CD14-positive monocyte (primary cell): ENCODE results near the gene LRP6. TPM values are rescaled to one million over a fixed set of nuclear protein-coding genes. Genes with fewer than 3 reads are reported as not detected.
A peak's percentile ranks its signal among the peaks of the same experiment; 100 is the strongest.

ENCODE experiments used
- DNase-seq, 3 donors: peaks; one replicate each; pipeline ENCODE4 v3.0.0-alpha.2; 2011 to 2022
- H2AFZ ChIP-seq: 2 replicates; pipeline ENCODE4 v1.6.0; 2012; ENCODE audit warnings: mild to moderate bottlenecking, low read depth, low read length, inconsistent platforms; ENCODE audit not compliant: insufficient read depth, poor library complexity, severe bottlenecking
- H3K27ac ChIP-seq, 2 donors: 1 replicate in 1 of 2; 2 replicates in 1 of 2; pipeline ENCODE4 v1.5.1; 2012 to 2013; ENCODE audit warnings: low read length in 2 of 2, control low read depth in 1 of 2, inconsistent platforms in 1 of 2, low read depth in 1 of 2, mild to moderate bottlenecking in 1 of 2
- H3K27me3 ChIP-seq, 2 donors: one replicate each; pipeline versions ENCODE4 v1.6.0 to v1.6.1; 2011 to 2013; ENCODE audit warnings: low read length in 2 of 2; ENCODE audit not compliant: control insufficient read depth in 2 of 2, insufficient read depth in 2 of 2
- H3K36me3 ChIP-seq, 2 donors: replicated peaks in 1 of 2; 1 replicate in 1 of 2; 2 replicates in 1 of 2; pipeline versions ENCODE4 v1.5.1 to v1.6.1; 2012 to 2013; ENCODE audit warnings: low read length in 2 of 2, control low read depth in 1 of 2, inconsistent platforms in 1 of 2, mild to moderate bottlenecking in 1 of 2; ENCODE audit not compliant: insufficient read depth in 2 of 2, control insufficient read depth in 1 of 2
- H3K4me1 ChIP-seq, 2 donors: 1 replicate in 1 of 2; 2 replicates in 1 of 2; pipeline versions ENCODE4 v1.5.1 to v1.6.1; 2012 to 2013; ENCODE audit warnings: low read length in 2 of 2, control low read depth in 1 of 2, inconsistent platforms in 1 of 2, mild to moderate bottlenecking in 1 of 2, moderate library complexity in 1 of 2; ENCODE audit not compliant: insufficient read depth in 2 of 2, control insufficient read depth in 1 of 2
- H3K4me2 ChIP-seq: replicated peaks from 2 replicates; pipeline ENCODE3; 2012; ENCODE audit warnings: low read length, moderate library complexity, mild to moderate bottlenecking; ENCODE audit not compliant: poor library complexity, severe bottlenecking; ENCODE audit errors: extremely low read depth
- H3K4me3 ChIP-seq, 3 experiments: fragments of 200-600 bp in 1 of 3; sonication (generic) in 1 of 3; replicated peaks in 1 of 3; 1 replicate in 2 of 3; 2 replicates in 1 of 3; pipeline ENCODE4 v1.5.1; 2011 to 2013; ENCODE audit warnings: low read length in 3 of 3, mild to moderate bottlenecking in 3 of 3, control low read depth in 2 of 3, low read depth in 2 of 3, inconsistent platforms in 1 of 3, moderate library complexity in 1 of 3
- H3K79me2 ChIP-seq: 2 replicates; pipeline ENCODE4 v1.6.0; 2012; ENCODE audit warnings: mild to moderate bottlenecking, control low read depth, inconsistent platforms, low read length, moderate library complexity; ENCODE audit not compliant: insufficient read depth
- H3K9ac ChIP-seq: 2 replicates; pipeline ENCODE4 v1.6.0; 2017; ENCODE audit warnings: low read length, mild to moderate bottlenecking; ENCODE audit not compliant: insufficient read depth, poor library complexity, severe bottlenecking
- H3K9me3 ChIP-seq, 2 donors: replicated peaks in 1 of 2; 1 replicate in 1 of 2; 2 replicates in 1 of 2; pipeline versions ENCODE4 v1.5.1 to v1.6.1; 2012 to 2013; ENCODE audit warnings: low read length in 2 of 2, control low read depth in 1 of 2; ENCODE audit not compliant: control insufficient read depth in 1 of 2, insufficient read depth in 1 of 2
- H4K20me1 ChIP-seq: 2 replicates; pipeline ENCODE4 v1.6.0; 2012; ENCODE audit warnings: mild to moderate bottlenecking, low read length, control low read depth, moderate library complexity; ENCODE audit not compliant: insufficient read depth
- H3K27ac Mint-ChIP-seq, 7 donors: one replicate each; pipeline ENCODE4 v1.8.0; 2020; ENCODE audit warnings: mild to moderate bottlenecking in 7 of 7, mixed read lengths in 7 of 7, moderate library complexity in 6 of 7, inconsistent platforms in 2 of 7
- H3K27me3 Mint-ChIP-seq, 3 donors: one replicate each; pipeline ENCODE4 v1.8.0; 2021 to 2022; ENCODE audit warnings: low read depth in 3 of 3, mild to moderate bottlenecking in 3 of 3, mixed read lengths in 3 of 3, moderate library complexity in 3 of 3, inconsistent platforms in 1 of 3
- H3K36me3 Mint-ChIP-seq, 2 donors: one replicate each; pipeline ENCODE4 v1.8.0; 2020; ENCODE audit warnings: mixed read lengths in 2 of 2, inconsistent platforms in 1 of 2, mild to moderate bottlenecking in 1 of 2
- H3K4me1 Mint-ChIP-seq: one replicate; pipeline ENCODE4 v1.8.0; 2020; ENCODE audit warnings: mild to moderate bottlenecking, mixed read lengths
- H3K4me3 Mint-ChIP-seq, 2 donors: one replicate each; pipeline ENCODE4 v1.8.0; 2020; ENCODE audit warnings: mild to moderate bottlenecking in 2 of 2, mixed read lengths in 2 of 2, moderate library complexity in 1 of 2
- H3K9me3 Mint-ChIP-seq, 7 donors: one replicate each; pipeline ENCODE4 v1.8.0; 2020 to 2022; ENCODE audit warnings: mixed read lengths in 7 of 7, mild to moderate bottlenecking in 6 of 7, moderate library complexity in 6 of 7, inconsistent platforms in 2 of 7
- whole genome bisulfite sequencing: methylation state at CpG from one replicate; pipeline ENCODE4 v1.1.5; 2013; ENCODE audit warnings: missing lambda C conversion rate; ENCODE audit not compliant: insufficient coverage; 5-methylcytosine and 5-hydroxymethylcytosine counted together
- intact Hi-C, 2 donors: fragments of 100-400 bp; cut with micrococcal nuclease; formaldehyde crosslinking; loops; one replicate each; pipeline versions ENCODE4 v1.15.0 to v1.15.1; 2023
- polyA plus RNA-seq, 3 donors: library from polyadenylated mRNA; depleted of rRNA in 1 of 3; unstranded in 2 of 3; stranded (reverse) in 1 of 3; fragments of 300-500 nt in 2 of 3; fragments of >200 nt in 1 of 3; fragmentation: Illumina TruSeq in 2 of 3; gene quantifications; 1 replicate in 2 of 3; 2 replicates in 1 of 3; pipeline ENCODE4 v1.2.3, GENCODE V29; 2012 to 2021
- TF ChIP-seq, protein P1 (sequence below): fragments of 200-600 bp; IDR thresholded peaks from one replicate; pipeline ENCODE4 v1.8.0; 2022; ENCODE audit warnings: antibody characterized with exemption, mild to moderate bottlenecking

LRP6 gene
- polyA plus RNA-seq, 3 donors: 0.08 TPM; not detected in 2

- no peaks in the 10 kb centered on the region for H3K36me3 ChIP-seq
- Mint-ChIP-seq H3K4me1 (no peaks in the 10 kb centered on the region), H3K27me3 (peaks cover 0 to 2% (median 0%) of the 10 kb centered on the region in 3 donors), H3K4me3 (no peak overlapping the region), H3K27ac (peak overlapping the region in 1 of 7 donors; percentile 2), H3K9me3 (peaks cover 4 to 15% (median 8%) of the 10 kb centered on the region in 7 donors), H3K36me3 (no peaks in the 10 kb centered on the region)
- no peak overlapping the region for H3K9ac ChIP-seq
- H3K4me1 ChIP-seq: no peaks in the 10 kb centered on the region
- no peaks in the 10 kb centered on the region for H4K20me1 ChIP-seq
- 89% methylated on average over 1 of the region's 3 CpGs for WGBS
- H3K4me3 ChIP-seq: no peak overlapping the region
- no peaks in the 10 kb centered on the region for H3K27me3 ChIP-seq
- H3K9me3 ChIP-seq: peaks cover 0 to 12% of the 10 kb centered on the region in 2 donors
- TF ChIP-seq, protein P1, sequence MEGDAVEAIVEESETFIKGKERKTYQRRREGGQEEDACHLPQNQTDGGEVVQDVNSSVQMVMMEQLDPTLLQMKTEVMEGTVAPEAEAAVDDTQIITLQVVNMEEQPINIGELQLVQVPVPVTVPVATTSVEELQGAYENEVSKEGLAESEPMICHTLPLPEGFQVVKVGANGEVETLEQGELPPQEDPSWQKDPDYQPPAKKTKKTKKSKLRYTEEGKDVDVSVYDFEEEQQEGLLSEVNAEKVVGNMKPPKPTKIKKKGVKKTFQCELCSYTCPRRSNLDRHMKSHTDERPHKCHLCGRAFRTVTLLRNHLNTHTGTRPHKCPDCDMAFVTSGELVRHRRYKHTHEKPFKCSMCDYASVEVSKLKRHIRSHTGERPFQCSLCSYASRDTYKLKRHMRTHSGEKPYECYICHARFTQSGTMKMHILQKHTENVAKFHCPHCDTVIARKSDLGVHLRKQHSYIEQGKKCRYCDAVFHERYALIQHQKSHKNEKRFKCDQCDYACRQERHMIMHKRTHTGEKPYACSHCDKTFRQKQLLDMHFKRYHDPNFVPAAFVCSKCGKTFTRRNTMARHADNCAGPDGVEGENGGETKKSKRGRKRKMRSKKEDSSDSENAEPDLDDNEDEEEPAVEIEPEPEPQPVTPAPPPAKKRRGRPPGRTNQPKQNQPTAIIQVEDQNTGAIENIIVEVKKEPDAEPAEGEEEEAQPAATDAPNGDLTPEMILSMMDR: no peak
- DNase-seq: no peak
- H3K27ac ChIP-seq: no peak overlapping the region
- H3K4me2 ChIP-seq: no peak overlapping the region
- no peak overlapping the region for H2AFZ ChIP-seq
- intact Hi-C loops: no loop called here
- H3K79me2 ChIP-seq: no peaks in the 10 kb centered on the region
Measured at GRCh38 chr12:12201274-12201758, 65.5 kb downstream of the LRP6 start.

- Histone ChIP-seq H3K9me3 (peaks cover 0 to 12% of the 10 kb centered on the region in 2 donors), H3K27me3 (no peaks in the 10 kb centered on the region), H3K27ac (no peak overlapping the region), H3K4me3 (no peak overlapping the region), H3K36me3 (no peaks in the 10 kb centered on the region), H2AFZ (no peak overlapping the region), H3K79me2 (no peaks in the 10 kb centered on the region), H3K4me1 (no peaks in the 10 kb centered on the region), H4K20me1 (no peaks in the 10 kb centered on the region), H3K9ac (no peak overlapping the region), H3K4me2 (no peak overlapping the region)
- Mint-ChIP-seq H3K27me3 (peaks cover 0 to 2% (median 0%) of the 10 kb centered on the region in 3 donors), H3K4me3 (no peak overlapping the region), H3K4me1 (no peaks in the 10 kb centered on the region), H3K9me3 (peaks cover 4 to 20% (median 10%) of the 10 kb centered on the region in 7 donors), H3K27ac (no peak overlapping the region), H3K36me3 (no peaks in the 10 kb centered on the region)
- intact Hi-C loops: no loop called here
- DNase-seq: no peak
- 88% methylated on average over 1 of the region's 2 CpGs for WGBS
- TF ChIP-seq, protein P1: no peak
Measured at GRCh38 chr12:12200363-12200762, 66.5 kb downstream of the LRP6 start.
